ENCODE data around the gene ANKRD34B. TPM values are rescaled to one million over a fixed set of nuclear protein-coding genes. Genes with fewer than 3 reads are reported as not detected.

ANKRD34B gene
- total RNA-seq, 1 experiment from 2014 or later = 1.6 TPM

DNA sequence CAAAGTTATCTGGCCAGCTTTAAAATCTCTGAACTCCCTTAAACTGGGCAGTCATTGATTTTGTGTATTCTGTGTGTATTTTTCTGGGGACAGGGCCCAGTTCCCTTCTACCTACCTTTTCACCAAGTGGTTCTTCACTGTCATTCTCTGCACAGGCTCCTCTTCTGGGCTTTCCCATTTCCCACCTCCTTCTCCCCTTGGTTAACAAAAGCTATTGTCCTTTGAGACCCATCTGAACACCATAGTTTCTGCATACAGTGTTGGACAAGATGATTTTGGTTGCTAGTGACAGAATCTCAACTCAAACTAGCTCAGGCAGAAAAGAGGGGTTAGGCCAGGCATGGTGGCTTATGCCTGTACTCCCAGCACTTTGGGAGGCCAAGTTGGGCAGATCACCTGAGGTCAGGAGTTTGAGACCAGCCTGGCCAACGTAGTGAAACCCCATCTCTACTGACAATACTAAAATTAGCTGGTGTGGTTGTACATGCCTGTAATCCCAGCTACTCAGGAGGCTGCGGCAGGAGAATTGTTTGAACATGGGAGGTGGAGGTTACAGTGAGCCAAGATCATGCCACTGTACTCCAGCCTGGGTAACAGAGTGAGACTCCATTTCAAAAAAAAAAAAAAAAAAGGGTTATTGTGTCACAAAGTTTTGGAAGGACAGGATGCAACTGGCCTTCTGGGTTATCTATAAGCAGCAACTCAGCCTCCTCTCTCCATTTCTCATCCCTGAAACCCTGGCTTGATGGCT, 31.0 kb upstream of the ANKRD34B start:
- CTCF ChIA-PET = interaction anchor here (0.5 to 0.6 kb wide), 2 partner anchors 163 to 294 kb away, joined by 3 read pairs; no protein-coding TSS in a partner anchor
- H3K4me3 Mint-ChIP-seq = no peak overlapping the region
- H3K27ac Mint-ChIP-seq = no peak overlapping the region; the same call in 1 of the 2 replicates
- H3K36me3 Mint-ChIP-seq = no peaks in the 10 kb centered on the region
- ATAC-seq (no peak), DNase-seq (ENCODE audit: low spot score) (no peak)
- POLR2A ChIA-PET = no interaction called here
- no peaks in the 10 kb centered on the region for H3K4me1 Mint-ChIP-seq
- no peaks in the 10 kb centered on the region for H3K9me3 Mint-ChIP-seq
- no peaks in the 10 kb centered on the region for H3K27me3 Mint-ChIP-seq (ENCODE audit: low read depth)
- TF ChIP-seq ZNF512 (CRISPR knock-in tag; IDR thresholded peaks at IDR 0.05; ENCODE audit: borderline replicate concordance) = no peak
- TF ChIP-seq, protein P1, sequence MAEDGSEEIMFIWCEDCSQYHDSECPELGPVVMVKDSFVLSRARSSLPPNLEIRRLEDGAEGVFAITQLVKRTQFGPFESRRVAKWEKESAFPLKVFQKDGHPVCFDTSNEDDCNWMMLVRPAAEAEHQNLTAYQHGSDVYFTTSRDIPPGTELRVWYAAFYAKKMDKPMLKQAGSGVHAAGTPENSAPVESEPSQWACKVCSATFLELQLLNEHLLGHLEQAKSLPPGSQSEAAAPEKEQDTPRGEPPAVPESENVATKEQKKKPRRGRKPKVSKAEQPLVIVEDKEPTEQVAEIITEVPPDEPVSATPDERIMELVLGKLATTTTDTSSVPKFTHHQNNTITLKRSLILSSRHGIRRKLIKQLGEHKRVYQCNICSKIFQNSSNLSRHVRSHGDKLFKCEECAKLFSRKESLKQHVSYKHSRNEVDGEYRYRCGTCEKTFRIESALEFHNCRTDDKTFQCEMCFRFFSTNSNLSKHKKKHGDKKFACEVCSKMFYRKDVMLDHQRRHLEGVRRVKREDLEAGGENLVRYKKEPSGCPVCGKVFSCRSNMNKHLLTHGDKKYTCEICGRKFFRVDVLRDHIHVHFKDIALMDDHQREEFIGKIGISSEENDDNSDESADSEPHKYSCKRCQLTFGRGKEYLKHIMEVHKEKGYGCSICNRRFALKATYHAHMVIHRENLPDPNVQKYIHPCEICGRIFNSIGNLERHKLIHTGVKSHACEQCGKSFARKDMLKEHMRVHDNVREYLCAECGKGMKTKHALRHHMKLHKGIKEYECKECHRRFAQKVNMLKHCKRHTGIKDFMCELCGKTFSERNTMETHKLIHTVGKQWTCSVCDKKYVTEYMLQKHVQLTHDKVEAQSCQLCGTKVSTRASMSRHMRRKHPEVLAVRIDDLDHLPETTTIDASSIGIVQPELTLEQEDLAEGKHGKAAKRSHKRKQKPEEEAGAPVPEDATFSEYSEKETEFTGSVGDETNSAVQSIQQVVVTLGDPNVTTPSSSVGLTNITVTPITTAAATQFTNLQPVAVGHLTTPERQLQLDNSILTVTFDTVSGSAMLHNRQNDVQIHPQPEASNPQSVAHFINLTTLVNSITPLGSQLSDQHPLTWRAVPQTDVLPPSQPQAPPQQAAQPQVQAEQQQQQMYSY (CRISPR knock-in tag; IDR thresholded peaks at IDR 0.05) = no peak
- TF ChIP-seq AFF4 (CRISPR knock-in tag; IDR thresholded peaks at IDR 0.05; ENCODE audit: borderline replicate concordance) = no peak

DNA sequence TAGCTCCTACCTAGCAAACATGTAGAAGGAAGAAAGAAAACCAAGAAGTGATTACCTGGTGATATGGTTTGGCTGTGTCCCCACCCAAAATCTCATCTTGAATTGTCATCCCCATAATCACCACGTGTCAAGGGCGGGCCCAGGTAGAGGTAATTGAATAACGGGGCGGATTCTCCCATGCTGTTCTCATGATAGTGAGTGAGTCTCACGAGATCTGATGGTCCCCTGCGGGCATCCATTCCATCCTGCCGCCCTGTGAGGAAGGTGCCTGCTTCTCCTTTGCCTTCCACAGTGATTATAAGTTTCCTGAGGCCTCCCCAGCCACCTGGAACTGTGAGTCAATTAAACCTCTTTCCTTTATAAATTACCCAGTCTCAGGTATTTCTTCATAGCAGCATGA, 27.4 kb upstream of the ANKRD34B start:
- Mint-ChIP-seq H3K9me3 (no peaks in the 10 kb centered on the region), H3K27me3 (ENCODE audit: low read depth) (no peaks in the 10 kb centered on the region), H3K27ac (no peak overlapping the region), H3K4me3 (no peak overlapping the region), H3K4me1 (0 out of 2 replicates have a peak, but pooled peaks cover 4% of the 10 kb centered on the region), H3K36me3 (no peaks in the 10 kb centered on the region)
- peak; percentile 29 for DNase-seq (ENCODE audit: low spot score)
- ChIA-PET CTCF (no interaction called here), POLR2A (no interaction called here)
- peak; percentile 76 for ATAC-seq
- TF ChIP-seq GABPB1 (CRISPR knock-in tag; IDR thresholded peaks at IDR 0.05) = no peak
- no peak for TF ChIP-seq MYBL2 (CRISPR knock-in tag; IDR thresholded peaks at IDR 0.05)
- no peak for TF ChIP-seq PRRX2 (CRISPR knock-in tag; IDR thresholded peaks at IDR 0.05)
- no peak for TF ChIP-seq IRF1 (CRISPR knock-in tag; IDR thresholded peaks at IDR 0.05)
- no peak for TF ChIP-seq AR (CRISPR knock-in tag; IDR thresholded peaks at IDR 0.05)
- TF ChIP-seq IRF2 (CRISPR knock-in tag; IDR thresholded peaks at IDR 0.05; ENCODE audit: borderline replicate concordance, low read depth) = no peak
- no peak for TF ChIP-seq AFF4 (CRISPR knock-in tag; IDR thresholded peaks at IDR 0.05; ENCODE audit: borderline replicate concordance)
- TF ChIP-seq ZNF121 (CRISPR knock-in tag; IDR thresholded peaks at IDR 0.05) = no peak
- TF ChIP-seq ELF4 (CRISPR knock-in tag; IDR thresholded peaks at IDR 0.05; ENCODE audit: low read depth) = no peak
- TF ChIP-seq, protein P2, sequence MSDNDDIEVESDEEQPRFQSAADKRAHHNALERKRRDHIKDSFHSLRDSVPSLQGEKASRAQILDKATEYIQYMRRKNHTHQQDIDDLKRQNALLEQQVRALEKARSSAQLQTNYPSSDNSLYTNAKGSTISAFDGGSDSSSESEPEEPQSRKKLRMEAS (CRISPR knock-in tag; IDR thresholded peaks at IDR 0.05) = no peak
- TF ChIP-seq, protein P3, sequence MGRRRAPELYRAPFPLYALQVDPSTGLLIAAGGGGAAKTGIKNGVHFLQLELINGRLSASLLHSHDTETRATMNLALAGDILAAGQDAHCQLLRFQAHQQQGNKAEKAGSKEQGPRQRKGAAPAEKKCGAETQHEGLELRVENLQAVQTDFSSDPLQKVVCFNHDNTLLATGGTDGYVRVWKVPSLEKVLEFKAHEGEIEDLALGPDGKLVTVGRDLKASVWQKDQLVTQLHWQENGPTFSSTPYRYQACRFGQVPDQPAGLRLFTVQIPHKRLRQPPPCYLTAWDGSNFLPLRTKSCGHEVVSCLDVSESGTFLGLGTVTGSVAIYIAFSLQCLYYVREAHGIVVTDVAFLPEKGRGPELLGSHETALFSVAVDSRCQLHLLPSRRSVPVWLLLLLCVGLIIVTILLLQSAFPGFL (CRISPR knock-in tag; IDR thresholded peaks at IDR 0.05; ENCODE audit: borderline replicate concordance) = no peak
- TF ChIP-seq NR3C1 (CRISPR knock-in tag; conservative IDR thresholded peaks at IDR 0.05; ENCODE audit: low read depth) = no peak

Data from WTC11 (cell line).